H1 (cell line): ENCODE data around the gene MARK3. TPM values are rescaled to one million over a fixed set of nuclear protein-coding genes. Genes with fewer than 3 reads are reported as not detected.

Experiments
- BCL11A ChIP-seq, 2 experiments: IDR thresholded peaks; one replicate each; pipeline ENCODE4 v1.6.1; 2011; ENCODE audit warnings: low read depth in 2 of 2, low read length in 2 of 2, mild to moderate bottlenecking in 2 of 2
- CHD1 ChIP-seq: IDR thresholded peaks from 2 replicates; pipeline ENCODE4 v1.6.1; 2012; ENCODE audit warnings: low read depth, low read length, improper control_type of control experiment
- CTBP2 ChIP-seq: IDR thresholded peaks from 2 replicates; pipeline ENCODE4 v1.7.0; 2011; ENCODE audit warnings: borderline replicate concordance, mild to moderate bottlenecking, moderate library complexity, mixed read lengths, low read length; ENCODE audit not compliant: insufficient read depth, insufficient read length
- HDAC6 ChIP-seq: IDR thresholded peaks from one replicate; pipeline ENCODE4 v1.7.1; 2012; ENCODE audit warnings: low read depth, mild to moderate bottlenecking, inconsistent platforms, low read length, moderate library complexity
- JUND ChIP-seq: IDR thresholded peaks from 2 replicates; pipeline ENCODE4 v1.6.1; 2011; ENCODE audit warnings: mild to moderate bottlenecking, improper control_type of control experiment, low read length
- KDM5A ChIP-seq: fragments of 200-600 bp; IDR thresholded peaks from 2 replicates; pipeline ENCODE4 v1.7.1; 2012; ENCODE audit warnings: mild to moderate bottlenecking, low read length, inconsistent platforms, mixed read lengths
- MAFK ChIP-seq: IDR thresholded peaks from 2 replicates; pipeline ENCODE4 v1.6.1; 2012; ENCODE audit warnings: low read depth, mild to moderate bottlenecking, improper control_type of control experiment, low read length
- POLR2A ChIP-seq, 2 experiments: IDR thresholded peaks; 1 replicate in 1 of 2; 2 replicates in 1 of 2; pipeline ENCODE4 v1.6.1; 2011; ENCODE audit warnings: low read depth in 2 of 2, low read length in 2 of 2, mild to moderate bottlenecking in 2 of 2; ENCODE audit errors: control extremely low read depth in 1 of 2
- RFX5 ChIP-seq: IDR thresholded peaks from 2 replicates; pipeline ENCODE4 v1.6.1; 2011; ENCODE audit warnings: low read depth, low read length, improper control_type of control experiment, borderline replicate concordance
- SRF ChIP-seq: IDR thresholded peaks from 2 replicates; pipeline ENCODE4 v1.6.1; 2011; ENCODE audit warnings: mild to moderate bottlenecking, low read depth, low read length, moderate library complexity
- polyA plus RNA-seq, 7 experiments: library from polyadenylated mRNA; depleted of rRNA in 3 of 7; stranded (reverse) in 5 of 7; unstranded in 2 of 7; fragments of >200 nt in 5 of 7; fragments of 200-250 nt in 2 of 7; gene quantifications; 1 replicate in 5 of 7; 2 replicates in 1 of 7; 4 replicates in 1 of 7; pipeline versions ENCODE4 v1.2.1 to v1.2.3, GENCODE V29; 2011 to 2013; ENCODE audit warnings: missing spikeins in 2 of 7, mixed read lengths in 2 of 7
- total RNA-seq: library from RNA; stranded (reverse); fragmentation: NEBNext Ultra II Directional; extraction: Animal tissue kit (Norgen Biotek cat#: 25700); gene quantifications from 2 replicates; pipeline ENCODE4 v1.2.1, GENCODE V29; 2021

Gene MARK3
- total and polyA plus RNA-seq, 2 of the 8 experiments (the other 6 are each of a cell fraction or from before 2014, with no cell fraction given): 39.4 to 76.9 TPM

DNA sequence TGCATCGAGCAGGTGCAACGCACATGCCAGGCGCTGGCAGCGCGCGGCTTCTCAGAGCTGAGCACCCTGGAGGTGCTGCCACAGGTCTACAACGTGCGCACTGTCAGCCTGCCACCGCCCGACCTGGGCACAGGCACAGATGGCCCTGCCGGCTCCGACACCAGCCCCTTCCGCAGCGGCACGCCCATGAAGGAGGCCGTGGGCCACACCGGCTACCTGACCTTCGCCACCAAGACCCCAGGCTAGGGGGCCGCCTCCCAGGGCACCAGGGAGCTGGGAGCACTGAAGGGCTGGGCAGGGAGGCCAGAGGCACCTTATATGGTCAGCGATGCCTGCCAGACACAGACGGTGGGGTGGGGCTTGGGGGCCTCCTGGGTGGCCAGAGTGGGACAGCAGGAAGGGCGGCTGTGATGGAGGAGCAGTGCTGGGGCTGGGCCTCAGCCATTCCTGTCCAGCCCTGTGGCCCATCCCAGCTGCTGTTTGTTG lies 149.4 kb downstream of the MARK3 start (continued):
- TF ChIP-seq CTBP2: no peak
- no peak for TF ChIP-seq BCL11A (IDR thresholded peaks at IDR 0.05; ENCODE audit: low read depth in 2 of 2, low read length in 2 of 2)
- no peak for TF ChIP-seq CHD1
- no peak for TF ChIP-seq JUND
- no peak for TF ChIP-seq KDM5A
- TF ChIP-seq SRF: no peak
- no peak for TF ChIP-seq HDAC6
- no peak for TF ChIP-seq POLR2A (IDR thresholded peaks at IDR 0.05; ENCODE audit: control extremely low read depth in 1 of 2, low read depth in 2 of 2, low read length in 2 of 2)
- no peak for TF ChIP-seq MAFK
- TF ChIP-seq RFX5: no peak
